Measurements from ENCODE around the gene SCAPER.

- TF ChIP-seq CTCF (IDR thresholded peaks at IDR 0.05) (no peak), POLR2A (IDR thresholded peaks at IDR 0.05) (no peak)
Observed at GRCh38 chr15:76418352-76419140, 486.6 kb downstream of the SCAPER start.

All from Peyer's patch (tissue), 4 donors.